Activated T-cell treated with anti-CD3 and anti-CD28 coated beads, Interleukin-2, amount 50 U/mL, for 4 hours (primary cell): ENCODE measurements around the gene TMEFF2. TPM values are rescaled to one million over a fixed set of nuclear protein-coding genes. Genes with fewer than 3 reads are reported as not detected.
"Not testable (repeated sequence)": the region's sequence is repeated elsewhere in the genome, so short reads cannot be mapped to it uniquely, and the experiment has no call there.

Experiments
- ATAC-seq, 2 donors: fragments of 200-7000 bp; cut with Tn5 transposase; one replicate each; pipeline ENCODE4 v1.10.0; 2021
- DNase-seq: peaks from one replicate; pipeline ENCODE4 v3.0.0-alpha.2; 2020
- H3K27me3 Mint-ChIP-seq: one replicate; pipeline ENCODE4 v1.8.0; 2021; ENCODE audit warnings: low read depth, mixed read lengths
- H3K36me3 Mint-ChIP-seq: one replicate; pipeline ENCODE4 v1.8.0; 2022; ENCODE audit warnings: mixed read lengths; ENCODE audit not compliant: insufficient read depth
- H3K4me1 Mint-ChIP-seq: one replicate; pipeline ENCODE4 v1.8.0; 2021; ENCODE audit warnings: low read depth, mixed read lengths
- H3K4me3 Mint-ChIP-seq: one replicate; pipeline ENCODE4 v1.8.0; 2021; ENCODE audit warnings: mild to moderate bottlenecking, moderate library complexity, mixed read lengths
- H3K9me3 Mint-ChIP-seq: one replicate; pipeline ENCODE4 v1.8.0; 2021; ENCODE audit warnings: mixed read lengths
- total RNA-seq, 3 donors: library from RNA; stranded (reverse); gene quantifications; one replicate each; pipeline ENCODE4 v1.2.1, GENCODE V29; 2021

Gene TMEFF2
- total RNA-seq, 3 donors from 2014 or later, result not detected

- ATAC-seq, result no peak
- H3K27me3 Mint-ChIP-seq, result no peaks in the 10 kb centered on the region
- no peaks in the 10 kb centered on the region for H3K4me1 Mint-ChIP-seq
- H3K36me3 Mint-ChIP-seq, result no peaks in the 10 kb centered on the region
- no peak overlapping the region for H3K4me3 Mint-ChIP-seq
- no peaks in the 10 kb centered on the region for H3K9me3 Mint-ChIP-seq
- no peak for DNase-seq
These were observed 67.3 kb downstream of the TMEFF2 start for GRCh38 chr2:192127434-192127833.

DNA sequence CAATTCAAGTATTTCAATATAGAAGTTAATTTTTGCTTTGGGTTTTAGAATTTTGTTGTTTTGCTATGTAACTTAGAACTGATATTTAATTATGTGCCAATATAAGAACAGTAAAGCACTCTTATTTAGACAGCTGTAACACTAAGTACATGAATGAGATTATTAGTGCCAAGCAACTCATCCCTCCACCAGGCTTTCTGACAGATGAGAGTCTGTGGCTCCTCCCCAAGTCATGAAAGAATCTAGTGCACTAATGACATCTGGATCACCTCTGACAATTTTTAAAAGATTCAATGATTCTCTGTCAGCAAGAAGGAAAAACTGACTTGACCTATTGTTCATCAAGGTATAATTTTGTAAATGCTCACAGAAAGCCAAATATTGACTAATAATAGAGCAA lies 67.8 kb downstream of the TMEFF2 start:
- Mint-ChIP-seq H3K4me3 (no peak overlapping the region), H3K36me3 (no peaks in the 10 kb centered on the region)
- ATAC-seq, result no peak

DNA sequence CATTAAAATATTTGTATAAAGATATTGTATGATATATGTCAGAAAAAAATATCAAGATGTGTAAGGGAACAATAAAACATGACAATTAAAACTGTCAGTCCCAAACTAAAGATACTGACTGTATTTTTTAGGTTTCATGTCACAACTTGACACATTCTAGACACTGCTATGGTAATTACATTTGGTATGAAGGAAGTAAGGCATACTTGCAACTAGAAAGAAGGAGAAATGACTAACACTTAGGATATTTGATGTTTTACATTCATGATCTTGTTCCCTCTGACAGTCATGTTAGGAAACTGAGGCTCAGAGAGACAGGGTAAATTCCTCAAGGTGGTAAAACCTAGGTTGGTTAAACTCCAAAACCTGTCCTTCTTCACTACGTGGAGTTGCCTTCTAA lies 68.3 kb downstream of the TMEFF2 start:
- Mint-ChIP-seq H3K36me3 (no peaks in the 10 kb centered on the region), H3K4me3 (no peak overlapping the region), H3K27me3 (no peaks in the 10 kb centered on the region), H3K4me1 (no peaks in the 10 kb centered on the region), H3K9me3 (no peaks in the 10 kb centered on the region)
- DNase-seq (no peak), ATAC-seq (no peak)

More for the DNA sequence above, 67.8 kb downstream of the TMEFF2 start:
- Mint-ChIP-seq H3K9me3 (no peaks in the 10 kb centered on the region), H3K4me1 (no peaks in the 10 kb centered on the region), H3K27me3 (no peaks in the 10 kb centered on the region)
- DNase-seq, result no peak

GRCh38 chr2:192124571-192124970 lies 70.2 kb downstream of the TMEFF2 start:
- ATAC-seq (no peak), DNase-seq (no peak)
- H3K4me1 Mint-ChIP-seq, result no peaks in the 10 kb centered on the region

GRCh38 chr2:192123847-192124246 lies 70.9 kb downstream of the TMEFF2 start:
- no peaks in the 10 kb centered on the region for H3K9me3 Mint-ChIP-seq
- H3K36me3 Mint-ChIP-seq, result no peaks in the 10 kb centered on the region
- H3K4me3 Mint-ChIP-seq, result no peak overlapping the region
- no peaks in the 10 kb centered on the region for H3K4me1 Mint-ChIP-seq
- no peak for ATAC-seq
- DNase-seq, result no peak
- peaks cover 2% of the 10 kb centered on the region for H3K27me3 Mint-ChIP-seq

More at GRCh38 chr2:192124571-192124970, 70.2 kb downstream of the TMEFF2 start:
- H3K27me3 Mint-ChIP-seq, result peaks cover 2% of the 10 kb centered on the region
- H3K4me3 Mint-ChIP-seq, result no peak overlapping the region
- H3K9me3 Mint-ChIP-seq, result no peaks in the 10 kb centered on the region
- H3K36me3 Mint-ChIP-seq, result no peaks in the 10 kb centered on the region

GRCh38 chr2:192122946-192123345 lies 71.8 kb downstream of the TMEFF2 start:
- H3K27me3 Mint-ChIP-seq, result peaks cover 2% of the 10 kb centered on the region

GRCh38 chr2:192122141-192122540 lies 72.6 kb downstream of the TMEFF2 start:
- Mint-ChIP-seq H3K27me3 (peaks cover 2% of the 10 kb centered on the region), H3K4me1 (no peaks in the 10 kb centered on the region), H3K4me3 (no peak overlapping the region), H3K9me3 (peaks cover 6% of the 10 kb centered on the region), H3K36me3 (no peaks in the 10 kb centered on the region)
- ATAC-seq, result no peak
- DNase-seq, result no peak

More at GRCh38 chr2:192122946-192123345, 71.8 kb downstream of the TMEFF2 start:
- ATAC-seq (no peak), DNase-seq (no peak)
- no peak overlapping the region for H3K4me3 Mint-ChIP-seq
- H3K36me3 Mint-ChIP-seq, result no peaks in the 10 kb centered on the region
- H3K4me1 Mint-ChIP-seq, result no peaks in the 10 kb centered on the region
- no peaks in the 10 kb centered on the region for H3K9me3 Mint-ChIP-seq

GRCh38 chr2:192119536-192119935 lies 75.2 kb downstream of the TMEFF2 start:
- ATAC-seq (no peak), DNase-seq (no peak)
- Mint-ChIP-seq H3K4me3 (no peak overlapping the region), H3K4me1 (no peaks in the 10 kb centered on the region), H3K36me3 (no peaks in the 10 kb centered on the region), H3K9me3 (peaks cover 15% of the 10 kb centered on the region), H3K27me3 (peaks cover 2% of the 10 kb centered on the region)

GRCh38 chr2:192117705-192118104 lies 77.0 kb downstream of the TMEFF2 start:
- no peaks in the 10 kb centered on the region for H3K4me1 Mint-ChIP-seq
- ATAC-seq, result no peak

DNA sequence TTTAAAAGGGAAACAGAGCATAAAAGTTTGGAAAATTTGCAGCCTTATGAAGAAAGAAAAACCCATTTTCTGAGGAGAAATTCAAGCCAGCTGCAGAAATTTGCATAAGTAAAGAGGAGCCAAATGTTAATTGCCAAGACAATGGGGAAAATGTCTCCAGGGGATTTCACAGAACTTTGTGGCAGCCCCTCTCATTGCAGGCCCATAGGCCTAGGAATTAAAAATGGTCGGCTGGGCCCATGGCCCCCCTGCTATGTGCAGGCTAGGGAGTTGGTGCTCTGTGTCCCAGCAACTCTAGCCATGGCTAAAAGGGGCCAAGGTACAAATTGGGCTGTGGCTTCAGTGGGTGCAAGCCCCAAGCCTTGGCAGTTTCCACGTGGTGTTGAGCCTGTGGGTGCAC lies 83.2 kb downstream of the TMEFF2 start:
- DNase-seq, H3K4me1 Mint-ChIP-seq, ATAC-seq, H3K27me3 Mint-ChIP-seq, H3K36me3 Mint-ChIP-seq, H3K4me3 Mint-ChIP-seq, H3K9me3 Mint-ChIP-seq: not testable (repeated sequence)

More at GRCh38 chr2:192117705-192118104, 77.0 kb downstream of the TMEFF2 start:
- no peak overlapping the region for H3K4me3 Mint-ChIP-seq
- H3K36me3 Mint-ChIP-seq, result no peaks in the 10 kb centered on the region
- H3K9me3 Mint-ChIP-seq, result peaks cover 15% of the 10 kb centered on the region
- DNase-seq, result no peak
- peaks cover 2% of the 10 kb centered on the region for H3K27me3 Mint-ChIP-seq

GRCh38 chr2:192099742-192100141 lies 95.0 kb downstream of the TMEFF2 start:
- Mint-ChIP-seq H3K9me3 (no peaks in the 10 kb centered on the region), H3K4me3 (no peak overlapping the region), H3K4me1 (no peaks in the 10 kb centered on the region), H3K27me3 (peaks cover 3% of the 10 kb centered on the region), H3K36me3 (no peaks in the 10 kb centered on the region)
- DNase-seq (no peak), ATAC-seq (no peak)

GRCh38 chr2:192098814-192099491 lies 95.8 kb downstream of the TMEFF2 start:
- H3K4me3 Mint-ChIP-seq, result no peak overlapping the region
- DNase-seq (no peak), ATAC-seq (no peak)
- H3K4me1 Mint-ChIP-seq, result no peaks in the 10 kb centered on the region
- no peaks in the 10 kb centered on the region for H3K36me3 Mint-ChIP-seq
- no peaks in the 10 kb centered on the region for H3K9me3 Mint-ChIP-seq
- peaks cover 3% of the 10 kb centered on the region for H3K27me3 Mint-ChIP-seq

DNA sequence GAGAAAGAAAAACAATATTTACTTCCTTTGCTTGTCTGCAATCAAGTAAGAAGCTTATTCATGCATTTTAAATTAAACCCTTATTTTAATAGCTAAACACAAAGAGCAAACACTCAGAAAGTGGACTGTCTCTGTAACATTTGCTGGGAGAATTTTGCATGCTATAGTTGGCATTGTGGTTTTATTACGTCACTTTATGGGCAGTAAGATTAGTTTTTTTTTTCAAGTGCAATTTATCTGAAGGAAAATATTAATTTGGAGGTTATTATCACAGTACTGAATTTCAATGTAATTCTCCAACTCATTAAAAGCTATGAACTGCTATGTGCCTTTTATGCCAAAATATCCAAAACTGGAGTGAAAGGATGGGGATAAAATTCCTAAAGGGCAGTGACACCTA lies 103.3 kb downstream of the TMEFF2 start:
- H3K27me3 Mint-ChIP-seq, result no peaks in the 10 kb centered on the region

GRCh38 chr2:192090911-192091310 lies 103.8 kb downstream of the TMEFF2 start:
- DNase-seq (no peak), ATAC-seq (no peak)
- no peaks in the 10 kb centered on the region for H3K9me3 Mint-ChIP-seq
- H3K4me3 Mint-ChIP-seq, result no peak overlapping the region
- H3K36me3 Mint-ChIP-seq, result no peaks in the 10 kb centered on the region
- H3K4me1 Mint-ChIP-seq, result no peaks in the 10 kb centered on the region
- H3K27me3 Mint-ChIP-seq, result no peaks in the 10 kb centered on the region

More for the DNA sequence above, 103.3 kb downstream of the TMEFF2 start:
- H3K4me3 Mint-ChIP-seq, result no peak overlapping the region
- DNase-seq (no peak), ATAC-seq (no peak)
- no peaks in the 10 kb centered on the region for H3K36me3 Mint-ChIP-seq
- no peaks in the 10 kb centered on the region for H3K4me1 Mint-ChIP-seq
- no peaks in the 10 kb centered on the region for H3K9me3 Mint-ChIP-seq

DNA sequence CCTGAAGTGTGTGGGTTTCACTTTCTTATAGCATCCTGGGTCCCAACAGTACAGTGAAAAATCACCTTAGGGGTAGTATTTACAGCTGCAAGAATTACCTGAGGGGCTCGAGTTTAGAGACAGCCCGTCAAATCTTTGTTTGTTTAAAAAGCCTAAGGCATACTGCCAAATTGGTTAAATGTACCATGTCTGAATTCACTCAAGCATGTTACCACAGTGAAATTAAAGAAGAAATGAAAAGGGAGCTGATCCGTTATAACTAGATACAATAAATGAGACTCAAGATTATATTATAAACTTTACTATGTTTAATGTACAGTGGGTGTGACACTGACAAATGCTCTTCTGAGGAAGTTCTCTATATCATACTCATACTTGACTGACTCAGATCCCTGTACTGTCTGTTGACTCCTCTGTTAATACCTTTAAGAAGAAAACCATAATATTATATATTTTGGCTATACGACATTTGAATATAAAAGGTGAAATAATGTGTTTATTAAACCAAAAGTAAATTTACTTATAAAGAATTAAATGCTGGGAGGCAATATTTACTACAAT lies 107.3 kb downstream of the TMEFF2 start:
- Mint-ChIP-seq H3K27me3 (peaks cover 2% of the 10 kb centered on the region), H3K4me3 (no peak overlapping the region), H3K36me3 (no peaks in the 10 kb centered on the region), H3K4me1 (no peaks in the 10 kb centered on the region), H3K9me3 (no peaks in the 10 kb centered on the region)
- ATAC-seq (no peak), DNase-seq (no peak)
